Mesothelial cell of epicardium (in vitro differentiated cells): ENCODE data around the gene CDH4. TPM values are rescaled to one million over a fixed set of nuclear protein-coding genes. Genes with fewer than 3 reads are reported as not detected.

Experiments used
- DNase-seq, 2 experiments: peaks; one replicate each; pipeline ENCODE4 v3.0.0; 2021; ENCODE audit warnings: low spot score in 2 of 2; ENCODE audit not compliant: unreplicated experiment in 2 of 2
- H3K27ac Mint-ChIP-seq: 2 replicates; pipeline ENCODE4 v1.8.0; 2021; ENCODE audit warnings: mixed read lengths
- H3K27me3 Mint-ChIP-seq: 2 replicates; pipeline ENCODE4 v1.8.0; 2021; ENCODE audit warnings: low read depth, mixed read lengths
- H3K36me3 Mint-ChIP-seq: 2 replicates; pipeline ENCODE4 v1.8.0; 2021; ENCODE audit warnings: mixed read lengths
- H3K4me1 Mint-ChIP-seq: 2 replicates; pipeline ENCODE4 v1.8.0; 2021; ENCODE audit warnings: mixed read lengths
- H3K4me3 Mint-ChIP-seq: 2 replicates; pipeline ENCODE4 v1.8.0; 2021; ENCODE audit warnings: mild to moderate bottlenecking, moderate library complexity, mixed read lengths
- H3K9me3 Mint-ChIP-seq: 2 replicates; pipeline ENCODE4 v1.8.0; 2021; ENCODE audit warnings: mixed read lengths
- CTCF ChIP-seq: fragments of 200-600 bp; sonication (generic); IDR thresholded peaks from one replicate; pipeline ENCODE4 v1.5.0; 2021; ENCODE audit warnings: antibody characterized with exemption; ENCODE audit not compliant: unreplicated experiment
- total RNA-seq: library from RNA; stranded (reverse); gene quantifications from 3 replicates; pipeline ENCODE4 v1.2.1, GENCODE V29; 2021

CDH4 gene
- total RNA-seq, 1 donor from 2014 or later: 1.1 TPM

GRCh38 chr20:61442075-61442670, 190.1 kb downstream of the CDH4 start:
- Mint-ChIP-seq H3K27ac (no peak overlapping the region), H3K4me3 (no peak overlapping the region), H3K4me1 (peaks cover 12% of the 10 kb centered on the region), H3K27me3 (peaks cover 16% of the 10 kb centered on the region), H3K36me3 (no peaks in the 10 kb centered on the region), H3K9me3 (no peaks in the 10 kb centered on the region)
- DNase-seq: no peak
- no peak for TF ChIP-seq CTCF

GRCh38 chr20:61442718-61443117, 190.7 kb downstream of the CDH4 start:
- peaks cover 9% of the 10 kb centered on the region for H3K4me1 Mint-ChIP-seq
- H3K27ac Mint-ChIP-seq: no peak overlapping the region
- no peak for DNase-seq

GRCh38 chr20:61443443-61444126, 191.5 kb downstream of the CDH4 start:
- H3K36me3 Mint-ChIP-seq: no peaks in the 10 kb centered on the region
- no peak for TF ChIP-seq CTCF
- H3K27ac Mint-ChIP-seq: no peak overlapping the region
- peaks cover 5% of the 10 kb centered on the region for H3K4me1 Mint-ChIP-seq
- no peak for DNase-seq
- H3K9me3 Mint-ChIP-seq: no peaks in the 10 kb centered on the region
- no peak overlapping the region for H3K4me3 Mint-ChIP-seq
- H3K27me3 Mint-ChIP-seq: peaks cover 14% of the 10 kb centered on the region

More at GRCh38 chr20:61442718-61443117, 190.7 kb downstream of the CDH4 start:
- H3K4me3 Mint-ChIP-seq: no peak overlapping the region
- no peak for TF ChIP-seq CTCF
- peaks cover 14% of the 10 kb centered on the region for H3K27me3 Mint-ChIP-seq
- no peaks in the 10 kb centered on the region for H3K9me3 Mint-ChIP-seq
- no peaks in the 10 kb centered on the region for H3K36me3 Mint-ChIP-seq

- no peak for DNase-seq
- H3K4me3 Mint-ChIP-seq: no peak overlapping the region
- no peak overlapping the region for H3K27ac Mint-ChIP-seq
- peaks cover 15% of the 10 kb centered on the region for H3K27me3 Mint-ChIP-seq
- no peak for TF ChIP-seq CTCF
- no peaks in the 10 kb centered on the region for H3K36me3 Mint-ChIP-seq
- H3K9me3 Mint-ChIP-seq: no peaks in the 10 kb centered on the region
- peaks cover 5% of the 10 kb centered on the region for H3K4me1 Mint-ChIP-seq
Observed at GRCh38 chr20:61444637-61445036, 192.6 kb downstream of the CDH4 start.

- Mint-ChIP-seq H3K9me3 (no peaks in the 10 kb centered on the region), H3K27ac (no peak overlapping the region), H3K36me3 (no peaks in the 10 kb centered on the region), H3K4me1 (peaks cover 5% of the 10 kb centered on the region), H3K4me3 (no peak overlapping the region), H3K27me3 (peaks cover 13% of the 10 kb centered on the region)
- no peak for DNase-seq
- no peak for TF ChIP-seq CTCF
Observed at GRCh38 chr20:61445138-61445537, 193.1 kb downstream of the CDH4 start.
